ENCODE results near the gene SLC8B1. TPM values are rescaled to one million over a fixed set of nuclear protein-coding genes. Genes with fewer than 3 reads are reported as not detected.

SLC8B1 gene
- total and polyA plus RNA-seq, 2 donors (not counting 3 experiments of a cell fraction or from before 2014, with no cell fraction given), result 29.9 to 45.4 TPM

DNA sequence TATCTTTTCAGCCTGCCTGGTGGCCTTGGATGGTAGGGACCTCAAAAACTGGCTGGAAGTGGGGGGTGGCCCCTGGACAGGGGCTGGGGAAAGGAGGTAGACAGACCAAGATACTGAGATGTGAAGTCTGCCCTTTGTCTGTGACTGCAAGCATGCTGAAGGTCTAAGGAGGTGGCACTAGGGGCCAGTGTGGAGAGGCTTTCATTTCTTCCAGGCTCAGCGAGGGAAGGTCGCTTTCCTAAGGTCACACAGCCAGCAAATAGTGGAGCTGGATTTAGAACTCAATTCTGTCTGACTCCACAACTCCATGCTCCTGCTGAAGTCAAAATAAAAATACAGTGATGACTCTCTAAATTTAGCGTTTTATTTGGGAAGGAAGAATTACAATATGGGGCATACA lies 12.2 kb upstream of the SLC8B1 start:
- BruUV-seq (replicated peaks), result no TSS peak
- no peaks in the 10 kb centered on the region for H3K79me2 ChIP-seq (ENCODE audit: control insufficient read depth, insufficient read depth, low read length)
- CTCF ChIA-PET, result interaction anchor here (2.6 kb wide), 1 partner anchor 78 kb away, joined by 7 read pairs; no protein-coding TSS in a partner anchor
- H3K36me3 ChIP-seq (ENCODE audit: control insufficient read depth in 2 of 2, extremely low read depth in 1 of 2, insufficient read depth in 2 of 2, low read length in 2 of 2), result no peaks in the 10 kb centered on the region
- no peak overlapping the region for H3K9ac ChIP-seq (replicated peaks; ENCODE audit: extremely low read depth, insufficient read depth, low read length)
- H4K20me1 ChIP-seq (replicated peaks; ENCODE audit: control insufficient read depth, extremely low read depth, insufficient read depth, low read length), result no peaks in the 10 kb centered on the region
- intact Hi-C loops (cut with micrococcal nuclease) (no loop called here), dilution Hi-C loops (cut with MboI; ENCODE audit: extremely low pct_ligation_motif_present, low sequenced_read_pairs) (no loop called here)
- TF ChIP-seq EZH2 (IDR thresholded peaks at IDR 0.05; ENCODE audit: borderline replicate concordance, low read depth, low read length, severe bottlenecking), result no peak
- TF ChIP-seq FOS (IDR thresholded peaks at IDR 0.05; ENCODE audit: borderline replicate concordance, insufficient read depth, low read length), result no peak
- TF ChIP-seq JUN (IDR thresholded peaks at IDR 0.05; ENCODE audit: borderline replicate concordance, insufficient read depth, insufficient read length, low read depth), result no peak
- TF ChIP-seq, protein P1, sequence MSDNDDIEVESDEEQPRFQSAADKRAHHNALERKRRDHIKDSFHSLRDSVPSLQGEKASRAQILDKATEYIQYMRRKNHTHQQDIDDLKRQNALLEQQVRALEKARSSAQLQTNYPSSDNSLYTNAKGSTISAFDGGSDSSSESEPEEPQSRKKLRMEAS (IDR thresholded peaks at IDR 0.05; ENCODE audit: insufficient read depth, insufficient read length), result no peak
- TF ChIP-seq GATA2 (IDR thresholded peaks at IDR 0.05; ENCODE audit: insufficient read depth, insufficient read length, low read depth, low read length), result no peak
- TF ChIP-seq, protein P2, sequence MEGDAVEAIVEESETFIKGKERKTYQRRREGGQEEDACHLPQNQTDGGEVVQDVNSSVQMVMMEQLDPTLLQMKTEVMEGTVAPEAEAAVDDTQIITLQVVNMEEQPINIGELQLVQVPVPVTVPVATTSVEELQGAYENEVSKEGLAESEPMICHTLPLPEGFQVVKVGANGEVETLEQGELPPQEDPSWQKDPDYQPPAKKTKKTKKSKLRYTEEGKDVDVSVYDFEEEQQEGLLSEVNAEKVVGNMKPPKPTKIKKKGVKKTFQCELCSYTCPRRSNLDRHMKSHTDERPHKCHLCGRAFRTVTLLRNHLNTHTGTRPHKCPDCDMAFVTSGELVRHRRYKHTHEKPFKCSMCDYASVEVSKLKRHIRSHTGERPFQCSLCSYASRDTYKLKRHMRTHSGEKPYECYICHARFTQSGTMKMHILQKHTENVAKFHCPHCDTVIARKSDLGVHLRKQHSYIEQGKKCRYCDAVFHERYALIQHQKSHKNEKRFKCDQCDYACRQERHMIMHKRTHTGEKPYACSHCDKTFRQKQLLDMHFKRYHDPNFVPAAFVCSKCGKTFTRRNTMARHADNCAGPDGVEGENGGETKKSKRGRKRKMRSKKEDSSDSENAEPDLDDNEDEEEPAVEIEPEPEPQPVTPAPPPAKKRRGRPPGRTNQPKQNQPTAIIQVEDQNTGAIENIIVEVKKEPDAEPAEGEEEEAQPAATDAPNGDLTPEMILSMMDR (IDR thresholded peaks at IDR 0.05; ENCODE audit: extremely low read depth in 1 of 2, insufficient read depth in 1 of 2, low read depth in 1 of 2, low read length in 2 of 2), result no peak
- TF ChIP-seq POLR2AphosphoS5 (IDR thresholded peaks at IDR 0.05; ENCODE audit: insufficient read depth, low read depth, low read length), result no peak
- TF ChIP-seq MYC (IDR thresholded peaks at IDR 0.05; ENCODE audit: low read depth, low read length), result no peak
- TF ChIP-seq POLR2A (IDR thresholded peaks at IDR 0.05; ENCODE audit: low read depth, low read length), result no peak
- H2AFZ ChIP-seq (ENCODE audit: low read depth, low read length), result no peak overlapping the region
- no peaks in the 10 kb centered on the region for H3K9me1 ChIP-seq (replicated peaks; ENCODE audit: control insufficient read depth, extremely low read depth, insufficient read depth, low read length)
- no peak for DNase-seq (ENCODE audit: low read depth, low spot score)
- no peak overlapping the region for H3K4me3 ChIP-seq (replicated peaks in 1 of 3; ENCODE audit: insufficient read depth in 1 of 3, low read depth in 1 of 3, low read length in 3 of 3)
- no peak overlapping the region for H3K27ac ChIP-seq (ENCODE audit: insufficient read depth, low read depth, low read length)
- no peak for FAIRE-seq
- H3K4me2 ChIP-seq (ENCODE audit: insufficient read depth, low read length), result no peak overlapping the region
- no peaks in the 10 kb centered on the region for H3K27me3 ChIP-seq (ENCODE audit: control insufficient read depth in 2 of 2, insufficient read depth in 2 of 2, low read length in 2 of 2)
- no peaks in the 10 kb centered on the region for H3K4me1 ChIP-seq (ENCODE audit: control insufficient read depth, extremely low read depth, insufficient read depth, low read length)
- POLR2A ChIA-PET, result no interaction called here
- no peaks in the 10 kb centered on the region for H3K9me3 ChIP-seq (replicated peaks; ENCODE audit: control insufficient read depth, insufficient read depth, low read length)
